GM21360 (cell line): Measurements from ENCODE around the gene UQCRC2.
"Not testable (repeated sequence)": the region's sequence is repeated elsewhere in the genome, so short reads cannot be mapped to it uniquely, and the experiment has no call there.

Source experiments
- ATAC-seq: cut with Tn5 transposase; IDR thresholded peaks from one replicate; pipeline ENCODE4 v1.9.1; 2021; ENCODE audit warnings: mild to moderate bottlenecking, moderate library complexity; ENCODE audit not compliant: unreplicated experiment

Gene UQCRC2

DNA sequence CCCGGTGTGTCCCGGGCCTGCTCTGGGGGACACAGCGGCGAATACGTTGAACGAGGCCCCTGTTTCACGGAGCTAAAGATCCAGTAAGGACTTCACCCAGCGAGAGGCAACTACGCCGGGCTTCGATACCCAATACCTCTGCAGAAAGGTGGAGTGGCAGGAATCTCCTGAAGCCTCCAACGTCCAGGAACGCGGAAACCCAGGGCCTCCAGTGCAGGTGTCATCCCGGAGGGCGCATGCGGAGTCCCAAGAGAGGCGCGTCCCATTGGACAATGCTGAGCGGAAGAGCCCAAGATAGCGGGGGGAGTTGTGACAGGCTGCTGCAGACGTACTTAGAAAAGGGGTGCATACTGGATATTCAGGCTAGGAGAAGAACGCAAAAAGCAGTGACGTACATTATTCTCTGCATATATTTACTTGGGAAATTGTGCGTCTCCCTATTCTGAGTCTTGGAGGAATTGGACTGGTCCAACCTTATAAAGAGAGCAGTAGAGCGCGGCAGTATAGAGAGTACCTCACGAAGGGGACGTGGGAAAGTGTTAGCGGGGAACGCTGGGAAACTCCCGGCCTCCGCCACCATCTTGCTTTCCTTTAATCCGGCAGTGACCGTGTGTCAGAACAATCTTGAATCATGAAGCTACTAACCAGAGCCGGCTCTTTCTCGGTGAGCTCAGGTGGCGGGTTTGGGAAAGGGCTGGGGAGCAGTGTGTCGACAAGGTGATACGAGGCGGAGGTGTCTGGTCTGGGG is at the start of gene UQCRC2:
Gene UQCRC2 (plus strand): TSS at position 569 of the 748 bp plus-strand sequence. CDS start 63 bp downstream, at position 632.
- peak; percentile 76 for ATAC-seq

DNA sequence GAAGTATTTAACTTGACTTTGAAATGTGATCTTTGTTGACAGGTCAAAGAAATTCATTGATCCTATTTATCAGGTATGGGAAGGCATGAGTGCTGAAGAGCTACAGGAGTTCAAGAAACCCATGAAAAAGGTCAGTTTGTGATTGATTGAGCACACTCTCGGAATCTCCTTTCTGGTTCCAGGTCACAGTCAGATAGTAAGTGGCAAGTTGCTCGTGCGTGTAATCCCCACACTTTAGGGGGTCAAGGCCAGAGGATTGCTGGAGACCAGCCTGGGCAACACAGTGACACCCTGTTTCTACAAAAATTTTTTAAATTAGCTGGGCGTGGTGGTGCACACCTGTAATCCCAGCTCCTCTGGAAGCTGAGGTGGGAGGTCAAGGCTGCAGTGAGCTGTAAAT is 20.5 kb upstream of the UQCRC2 start:
- not testable (repeated sequence) for ATAC-seq

DNA sequence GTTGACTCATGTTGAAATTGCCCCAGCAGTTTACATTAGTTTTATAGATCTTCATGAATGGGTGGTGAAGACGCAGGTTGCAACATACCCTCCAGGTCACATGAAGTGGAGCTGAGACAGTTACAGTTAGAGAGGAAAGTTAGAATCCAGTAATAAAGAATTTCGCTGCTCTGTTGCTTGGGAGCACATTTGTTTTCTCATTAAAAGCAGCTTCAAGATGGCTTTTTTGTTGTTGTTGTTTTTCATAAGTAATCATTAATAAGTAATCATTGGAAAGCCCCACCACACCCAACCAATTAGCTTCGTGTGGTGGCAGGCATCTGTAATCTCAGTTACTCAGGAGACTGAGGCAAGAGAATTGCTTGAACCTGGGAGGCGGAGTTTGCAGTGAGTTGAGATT is 19.8 kb upstream of the UQCRC2 start:
- not testable (repeated sequence) for ATAC-seq

DNA sequence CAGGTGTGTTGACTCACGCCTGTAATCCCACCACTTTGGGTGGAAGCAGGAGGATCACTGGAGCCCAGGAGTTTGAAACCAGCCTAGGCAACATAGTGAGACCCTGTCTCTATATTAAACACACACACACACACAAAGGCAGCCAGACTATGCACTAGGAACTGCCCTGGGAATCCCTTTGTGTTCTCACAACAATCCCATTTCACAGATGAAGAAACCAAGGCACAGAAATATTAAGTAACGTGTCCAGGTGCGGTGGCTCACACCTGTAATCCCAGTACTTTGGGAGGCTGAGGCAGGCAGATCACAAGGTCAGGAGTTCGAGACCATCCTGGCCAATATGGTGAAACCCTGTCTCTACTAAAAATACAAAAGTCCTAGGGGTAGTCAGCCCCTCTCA is 19.4 kb upstream of the UQCRC2 start:
- not testable (repeated sequence) for ATAC-seq

DNA sequence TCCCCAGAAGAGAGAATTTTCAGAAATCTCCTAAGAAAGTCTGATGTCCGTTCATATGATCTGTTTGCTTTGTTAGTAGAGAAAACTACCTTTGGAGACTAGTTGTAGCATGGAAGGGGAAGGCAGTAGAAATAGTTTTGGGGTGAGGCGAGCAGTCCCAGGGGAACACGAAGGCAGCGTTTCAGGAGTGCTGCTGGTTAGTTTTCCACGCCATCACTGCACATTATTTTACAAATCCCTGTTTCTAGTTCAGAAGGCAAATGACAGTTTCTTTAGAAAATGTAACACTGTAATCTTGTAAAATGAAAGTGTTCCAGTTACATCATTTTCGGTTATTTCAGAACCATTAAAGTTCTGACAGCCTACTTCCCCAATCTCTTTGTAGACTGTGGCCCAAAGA is 16.9 kb upstream of the UQCRC2 start:
- not testable (repeated sequence) for ATAC-seq

DNA sequence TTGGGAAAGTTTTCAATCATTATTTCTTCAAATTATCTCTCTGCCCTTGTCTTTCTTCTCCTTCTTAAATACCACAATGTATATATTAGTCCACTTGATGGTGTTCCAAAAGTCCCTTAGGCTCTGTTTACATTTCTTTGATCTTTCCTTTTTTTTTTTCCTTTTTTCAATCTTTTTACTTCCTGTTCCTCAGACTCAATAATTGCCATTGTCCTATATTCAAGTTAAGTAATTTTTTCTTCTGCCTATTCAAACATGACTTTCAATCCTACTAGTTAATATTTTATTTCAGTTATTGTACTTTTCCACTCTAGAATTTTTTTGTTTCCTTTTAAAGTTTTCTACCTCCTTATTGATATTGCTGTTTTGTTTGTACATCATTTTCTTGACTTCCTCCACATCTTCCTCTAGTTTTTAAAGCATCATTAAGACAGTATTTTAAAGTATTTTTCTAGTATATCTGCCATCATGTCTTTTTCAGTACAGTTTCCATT is 15.8 kb upstream of the UQCRC2 start:
- no peak for ATAC-seq

DNA sequence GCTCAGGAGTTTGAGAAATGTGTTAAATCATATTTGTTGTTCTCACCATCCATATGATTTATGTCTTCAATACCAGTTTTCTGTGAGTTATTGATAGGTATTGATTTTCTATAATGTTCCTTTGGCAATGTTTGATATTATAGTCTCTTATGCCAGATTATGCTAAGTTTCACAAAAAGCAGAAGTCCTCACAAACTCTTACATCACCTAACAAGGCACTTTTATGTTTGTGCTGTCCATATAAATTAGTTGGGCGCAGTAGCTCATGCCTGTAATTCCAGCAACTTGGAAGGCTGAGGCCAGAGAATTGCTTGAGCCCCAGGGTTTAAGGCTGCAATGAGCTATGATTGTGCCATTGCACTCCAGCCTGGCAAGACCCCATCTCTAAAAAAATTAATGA is 12.6 kb upstream of the UQCRC2 start:
- no peak for ATAC-seq

DNA sequence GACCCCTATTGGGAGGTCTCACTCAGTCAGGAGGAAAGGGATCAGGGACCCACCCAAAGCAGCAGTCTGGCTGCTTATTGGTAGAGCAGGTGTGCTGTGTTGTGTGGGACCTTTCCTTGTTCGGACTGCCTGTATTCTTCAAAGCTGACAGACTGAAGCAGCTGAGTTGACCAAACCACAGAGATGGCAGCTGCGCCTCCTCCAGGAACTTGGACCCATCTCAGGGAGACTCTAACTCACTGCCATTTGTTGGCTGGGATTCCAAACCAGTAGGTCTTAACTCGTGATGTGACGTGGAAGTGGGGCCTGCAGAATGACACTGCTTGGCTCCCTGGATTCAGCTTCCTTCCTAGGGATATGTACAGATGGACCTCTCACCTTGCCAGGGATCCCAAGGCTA is 9.6 kb upstream of the UQCRC2 start:
- no peak for ATAC-seq

DNA sequence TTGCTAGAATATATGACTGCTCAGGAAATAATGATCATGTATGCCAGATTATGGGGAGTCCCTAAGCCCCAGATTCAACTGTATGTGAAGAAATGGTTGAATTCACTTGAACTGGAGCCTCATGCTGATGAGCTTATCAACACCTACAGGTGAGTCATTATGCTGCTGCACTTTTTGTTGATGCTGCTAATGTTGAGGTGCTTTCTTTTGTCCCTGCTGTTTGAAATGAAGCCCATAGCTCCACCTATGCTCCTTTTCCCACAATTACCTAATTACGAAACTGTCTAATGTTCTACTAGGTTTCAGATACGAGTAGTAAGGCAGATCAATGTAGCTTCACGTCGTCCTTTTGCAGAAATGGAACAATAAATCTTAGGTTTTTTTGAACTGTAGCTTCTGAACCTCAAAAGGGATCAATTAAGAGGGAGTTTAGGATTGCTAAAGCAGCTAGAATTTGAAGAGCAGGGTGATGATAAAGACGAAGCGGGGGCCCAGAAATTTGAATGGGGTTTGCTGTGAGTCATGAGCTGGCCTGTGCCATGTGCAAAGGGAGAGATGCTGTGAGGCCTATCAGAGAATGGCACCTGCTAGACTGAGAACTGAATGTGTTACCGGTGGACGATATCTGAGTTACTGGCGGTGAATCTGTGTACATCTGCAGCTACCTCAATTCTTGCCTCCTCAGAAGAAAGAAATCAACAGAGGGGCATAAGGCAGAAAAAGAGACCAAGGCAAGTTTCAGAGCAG is 6.1 kb upstream of the UQCRC2 start:
- no peak for ATAC-seq

DNA sequence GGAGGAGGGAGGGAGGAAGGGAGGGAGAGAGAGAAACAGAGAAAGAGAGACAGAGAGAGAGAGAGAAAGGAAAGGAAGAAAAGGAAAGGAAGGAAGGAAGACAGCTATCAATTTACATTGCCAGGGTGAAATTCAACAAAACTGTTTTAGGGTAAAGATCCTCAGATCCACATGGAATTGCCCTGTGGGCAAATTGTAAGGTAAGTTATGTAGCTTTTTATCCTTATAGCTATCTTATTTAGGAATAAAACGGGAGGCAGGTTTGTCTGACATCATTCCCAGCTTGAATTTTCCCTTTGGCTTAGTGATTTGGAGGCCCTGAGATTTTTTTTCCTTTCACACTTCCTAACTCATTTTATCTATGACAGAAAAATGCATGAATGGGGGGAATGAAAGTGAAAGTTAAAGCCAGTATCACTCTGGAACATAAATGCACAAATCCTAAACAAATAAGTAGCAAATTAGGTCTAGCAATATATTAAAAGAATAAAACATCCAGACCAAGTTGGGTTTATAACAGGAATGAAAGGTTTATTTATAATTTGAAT is 3.4 kb upstream of the UQCRC2 start:
- ATAC-seq = no peak

DNA sequence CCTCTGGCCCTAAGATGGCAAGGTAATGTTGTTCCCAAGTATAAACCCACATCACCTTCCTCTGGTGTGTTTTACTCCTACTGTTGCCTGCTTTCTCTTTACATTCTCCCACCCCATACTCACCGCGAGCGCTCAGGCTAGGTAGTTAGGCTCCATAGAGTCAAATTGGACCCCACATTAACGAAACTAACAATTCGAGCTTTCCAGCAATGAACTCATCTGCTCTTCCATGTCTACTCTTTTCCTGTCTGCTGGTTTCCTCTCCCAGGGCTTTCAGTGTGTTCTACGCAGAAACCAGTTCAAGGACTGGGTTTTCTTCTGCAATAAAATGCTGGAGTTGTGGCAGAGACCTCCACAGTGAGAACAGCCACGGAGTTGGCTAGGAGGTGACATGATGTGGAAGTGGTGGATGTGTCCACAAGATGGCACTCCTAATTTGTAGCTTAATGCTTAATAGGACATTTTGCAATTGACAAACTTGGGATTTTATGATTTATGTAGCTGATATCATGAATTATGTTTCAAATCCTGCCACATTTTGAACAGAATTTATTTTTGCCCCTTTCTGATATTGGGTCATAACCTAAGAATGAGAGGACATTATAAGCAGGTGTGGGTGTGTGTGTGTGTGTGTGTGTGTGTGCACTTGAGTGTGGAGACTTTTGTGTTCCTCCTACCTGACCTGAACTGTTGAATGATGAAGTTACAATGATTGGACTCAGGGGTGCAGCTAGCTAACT is 2.2 kb upstream of the UQCRC2 start:
- ATAC-seq = no peak

DNA sequence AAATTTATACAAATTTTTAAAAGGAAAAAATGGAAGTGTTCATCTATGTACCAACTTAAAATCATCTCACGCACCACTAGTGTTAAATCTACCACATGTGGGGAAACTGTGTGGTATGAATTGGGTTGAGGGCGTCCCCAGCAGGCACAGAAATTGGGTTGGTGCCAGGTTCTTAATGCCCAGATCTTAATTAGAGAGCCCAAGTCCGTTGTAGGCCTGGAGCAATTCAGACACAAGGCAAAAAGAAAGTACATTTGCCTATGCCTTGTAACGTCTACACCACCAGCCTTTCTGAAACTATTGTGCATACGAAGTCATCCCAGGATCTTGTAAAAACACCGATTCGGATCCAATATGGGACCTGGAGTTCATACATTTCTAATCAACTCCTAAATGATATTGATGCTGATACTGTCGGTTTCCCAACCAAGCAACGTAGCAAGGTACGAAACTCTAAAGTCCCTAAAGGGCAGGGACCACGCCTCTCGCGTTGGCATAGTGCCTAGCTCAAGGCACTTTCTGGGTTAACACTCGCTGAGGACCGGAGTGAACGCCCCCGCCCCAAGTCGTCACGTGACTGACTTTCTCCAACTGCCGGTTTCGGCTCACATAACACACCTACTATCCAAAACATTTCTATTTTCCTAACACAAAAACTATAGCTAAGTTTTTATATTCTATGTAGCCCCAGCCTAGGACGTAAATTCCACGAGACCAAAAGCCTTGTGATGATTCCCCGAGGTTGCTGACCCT is 945 bp upstream of the UQCRC2 start:
- ATAC-seq = peak; percentile 36

DNA sequence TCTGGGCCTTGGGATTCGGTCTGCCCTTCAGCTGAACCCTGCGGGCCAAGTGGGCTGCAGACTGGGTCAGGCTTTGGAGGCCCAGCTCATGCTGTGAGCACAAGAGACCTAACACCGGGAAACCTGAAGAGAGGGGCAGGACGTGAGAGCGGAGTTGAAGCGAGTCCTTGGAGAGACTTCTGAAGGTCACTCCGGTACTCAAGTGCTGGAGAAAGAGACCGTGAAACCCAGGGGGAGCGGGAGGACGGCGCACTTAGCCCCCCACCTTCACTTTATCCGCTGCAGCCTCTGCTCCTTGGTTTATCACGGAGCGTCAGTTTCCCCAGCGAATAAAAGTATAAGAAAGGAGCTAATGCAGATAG is 361 bp downstream of the UQCRC2 start:
- no peak for ATAC-seq

DNA sequence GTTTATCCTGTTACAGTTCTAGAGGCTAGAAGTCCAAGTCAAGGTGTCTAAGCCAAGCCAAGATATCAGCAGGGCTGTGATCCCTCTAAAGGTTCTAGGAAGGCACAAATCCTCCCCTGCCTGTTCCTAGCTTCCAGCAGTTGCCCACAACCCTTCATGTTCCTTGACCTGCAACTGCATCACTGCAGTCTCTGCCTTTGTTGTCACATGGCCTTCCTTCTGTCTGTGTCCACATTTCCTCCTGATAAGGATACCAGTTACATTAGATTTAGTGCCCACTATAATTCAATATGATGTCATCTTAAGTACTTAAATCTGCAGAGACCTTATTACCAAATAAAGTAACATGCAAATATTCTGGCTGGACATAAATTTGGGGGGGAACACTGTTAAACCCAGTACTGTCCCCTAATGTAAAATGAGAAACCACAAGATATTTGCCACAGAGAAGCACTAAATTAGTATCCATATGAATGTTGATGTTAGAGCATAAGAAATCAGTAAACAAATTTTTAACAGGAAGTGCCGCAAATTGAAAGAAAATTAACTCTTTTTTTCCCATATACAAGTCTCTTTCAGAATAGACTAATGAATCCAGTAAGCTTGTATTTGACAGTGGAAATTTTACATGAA is 4.7 kb downstream of the UQCRC2 start:
- no peak for ATAC-seq

DNA sequence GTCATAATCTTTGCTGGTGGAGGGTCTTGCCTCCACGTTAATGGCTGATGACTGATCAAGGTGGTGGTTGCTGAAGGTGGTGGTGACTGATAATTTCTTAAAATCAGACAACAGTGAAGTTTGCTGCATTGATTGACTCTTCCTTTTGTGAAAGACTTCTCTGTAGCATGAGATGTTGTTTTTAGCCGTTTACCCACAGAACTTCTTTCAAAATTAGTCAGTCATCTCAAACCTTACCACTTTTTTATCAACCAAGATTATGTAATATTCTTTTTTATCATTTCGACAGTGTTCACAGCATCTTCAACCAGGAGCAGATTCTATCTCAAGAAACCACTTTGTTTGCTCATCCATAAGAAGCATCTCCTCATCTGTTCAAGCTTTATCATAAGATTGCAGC is 5.9 kb downstream of the UQCRC2 start:
- ATAC-seq = no peak

DNA sequence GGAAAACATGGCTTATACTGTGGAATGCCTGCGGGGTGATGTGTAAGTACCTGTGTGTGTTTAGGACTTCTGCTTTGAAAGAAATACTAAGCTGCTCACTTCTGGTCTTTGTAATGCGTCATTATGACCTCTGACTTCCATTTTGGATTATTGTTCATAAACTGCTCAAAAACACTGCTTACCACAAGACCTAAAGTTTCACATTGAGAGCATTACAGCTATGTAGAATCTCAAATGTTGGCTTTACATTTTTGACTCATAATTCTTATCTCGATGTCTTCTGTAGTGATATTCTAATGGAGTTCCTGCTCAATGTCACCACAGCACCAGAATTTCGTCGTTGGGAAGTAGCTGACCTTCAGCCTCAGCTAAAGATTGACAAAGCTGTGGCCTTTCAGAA is 9.3 kb downstream of the UQCRC2 start:
- no peak for ATAC-seq

DNA sequence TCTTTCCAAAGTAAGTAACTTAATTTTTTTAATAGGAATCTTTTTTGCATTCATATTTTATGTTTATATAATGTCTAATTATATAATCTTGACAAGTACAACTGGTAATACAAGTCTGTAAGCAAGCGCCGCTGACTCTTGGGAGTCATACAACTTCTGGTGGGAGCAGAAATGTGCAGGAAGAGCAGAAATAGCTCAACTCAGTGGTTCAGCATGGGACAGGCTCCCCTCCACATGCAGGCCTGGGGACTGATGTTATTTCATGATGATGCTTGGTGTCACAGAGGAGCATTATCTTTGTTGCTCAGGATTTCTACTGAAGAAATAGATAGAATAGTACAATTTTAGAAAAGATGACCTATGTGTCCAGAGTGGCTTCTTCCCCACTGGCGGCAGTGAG is 10.7 kb downstream of the UQCRC2 start:
- ATAC-seq = no peak

DNA sequence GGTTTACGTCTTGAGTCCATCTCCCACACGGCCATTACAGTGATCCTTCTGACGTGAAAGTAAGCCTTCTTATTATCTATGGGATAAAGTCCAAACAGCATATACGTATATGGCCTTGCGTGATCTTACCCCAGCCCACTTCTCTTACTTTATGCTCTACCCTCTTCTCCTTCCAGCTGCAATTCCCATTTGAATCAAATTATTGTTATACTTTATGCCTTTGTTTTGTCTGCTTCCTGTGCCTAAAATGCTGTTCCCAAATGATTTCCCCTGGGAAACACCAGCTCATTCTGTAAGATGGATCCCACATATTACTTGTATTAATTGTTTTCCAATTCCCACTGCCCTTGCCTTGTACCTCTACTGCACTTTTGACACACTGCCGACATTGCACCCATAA is 11.2 kb downstream of the UQCRC2 start:
- no peak for ATAC-seq

DNA sequence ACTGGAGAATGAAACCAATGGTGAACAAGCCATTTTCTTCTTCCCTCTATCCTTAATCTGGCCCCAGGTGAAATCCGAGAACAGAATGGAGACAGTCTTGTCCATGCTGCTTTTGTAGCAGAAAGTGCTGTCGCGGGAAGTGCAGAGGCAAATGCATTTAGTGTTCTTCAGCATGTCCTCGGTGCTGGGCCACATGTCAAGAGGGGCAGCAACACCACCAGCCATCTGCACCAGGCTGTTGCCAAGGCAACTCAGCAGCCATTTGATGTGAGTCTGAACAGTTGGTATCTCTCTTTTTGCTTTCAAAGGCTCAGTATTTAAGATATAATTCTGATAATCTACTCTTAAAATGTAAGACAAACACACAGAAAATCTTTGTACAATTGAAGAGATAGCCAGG is 18.7 kb downstream of the UQCRC2 start:
- ATAC-seq = no peak

DNA sequence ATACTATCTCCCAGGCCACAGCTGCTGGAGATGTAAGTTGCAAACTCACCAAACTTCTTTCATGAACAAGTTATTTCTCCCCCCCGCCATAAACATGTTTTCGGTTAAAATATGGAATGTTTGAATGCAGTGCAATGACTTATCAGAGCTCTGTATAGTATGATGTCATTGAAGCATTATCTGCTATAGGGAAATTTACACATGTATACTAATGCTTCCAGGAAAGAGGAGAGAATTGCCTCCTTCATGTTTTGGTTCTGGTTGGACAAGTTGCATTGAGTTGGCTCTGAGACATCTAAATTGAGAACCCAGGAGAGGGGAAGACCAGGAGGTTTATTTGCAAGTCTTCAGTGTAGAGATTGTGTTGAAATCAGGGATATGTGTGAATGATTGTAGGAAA is 20.8 kb downstream of the UQCRC2 start:
- no peak for ATAC-seq
